Activated T-cell treated with anti-CD3 and anti-CD28 coated beads, Interleukin-2, amount 50 U/mL, for 1 hour (primary cell): ENCODE results near the gene RNPC3.
A peak's percentile ranks its signal among the peaks of the same experiment; 100 is the strongest.
"Not testable (repeated sequence)": the region's sequence is repeated elsewhere in the genome, so short reads cannot be mapped to it uniquely, and the experiment has no call there.

ENCODE experiments used
- DNase-seq: peaks from one replicate; pipeline ENCODE4 v3.0.0-alpha.2; 2020

RNPC3 gene

GRCh38 chr1:103525607-103526507, at the start of gene RNPC3:
Gene RNPC3 (plus strand): TSS chr1:103525699. CDS start chr1:103526071, 372 bp downstream.
- DNase-seq: peak; percentile 84

GRCh38 chr1:103477101-103477500, 48.4 kb upstream of the RNPC3 start:
- no peak for DNase-seq

- DNase-seq: no peak
Measured at GRCh38 chr1:103489935-103490334, 35.6 kb upstream of the RNPC3 start.

- no peak for DNase-seq
Measured at GRCh38 chr1:103492003-103492625, 33.4 kb upstream of the RNPC3 start.

- DNase-seq: no peak
Measured at GRCh38 chr1:103496014-103496635, 29.4 kb upstream of the RNPC3 start.

GRCh38 chr1:103497404-103497803, 28.1 kb upstream of the RNPC3 start:
- DNase-seq: no peak

- DNase-seq: no peak
Measured at GRCh38 chr1:103509250-103509649, 16.2 kb upstream of the RNPC3 start.

GRCh38 chr1:103513711-103514110, 11.8 kb upstream of the RNPC3 start:
- no peak for DNase-seq

GRCh38 chr1:103514920-103515503, 10.5 kb upstream of the RNPC3 start:
- no peak for DNase-seq

GRCh38 chr1:103516283-103516682, 9.2 kb upstream of the RNPC3 start:
- DNase-seq: no peak

GRCh38 chr1:103516693-103517092, 8.8 kb upstream of the RNPC3 start:
- no peak for DNase-seq

- DNase-seq: no peak
Measured at GRCh38 chr1:103517380-103518047, 8.0 kb upstream of the RNPC3 start.

GRCh38 chr1:103520822-103521221, 4.7 kb upstream of the RNPC3 start:
- DNase-seq: no peak

GRCh38 chr1:103523346-103523745, 2.2 kb upstream of the RNPC3 start:
- no peak for DNase-seq

- DNase-seq: no peak
Measured at GRCh38 chr1:103525114-103525606, 339 bp upstream of the RNPC3 start.

GRCh38 chr1:103527331-103527730, 1.8 kb downstream of the RNPC3 start:
- DNase-seq: no peak

GRCh38 chr1:103529746-103530145, 4.2 kb downstream of the RNPC3 start:
- peak; percentile 26 for DNase-seq

GRCh38 chr1:103538226-103538625, 12.7 kb downstream of the RNPC3 start:
- DNase-seq: no peak

GRCh38 chr1:103541431-103541830, 15.9 kb downstream of the RNPC3 start:
- no peak for DNase-seq

GRCh38 chr1:103546496-103546895, 21.0 kb downstream of the RNPC3 start:
- DNase-seq: no peak

- DNase-seq: no peak
Measured at GRCh38 chr1:103547840-103548239, 22.3 kb downstream of the RNPC3 start.

- no peak for DNase-seq
Measured at GRCh38 chr1:103560427-103560826, 34.9 kb downstream of the RNPC3 start.

- not testable (repeated sequence) for DNase-seq
Measured at GRCh38 chr1:103561124-103561523, 35.6 kb downstream of the RNPC3 start.
